ENCODE results near the gene PROCA1. TPM values are rescaled to one million over a fixed set of nuclear protein-coding genes. Genes with fewer than 3 reads are reported as not detected.

The PROCA1 gene
- total RNA-seq, 1 donor from 2014 or later = 12.5 TPM

GRCh38 chr17:28685366-28685765 lies 26.3 kb downstream of the PROCA1 start:
- Mint-ChIP-seq H3K4me3 (no peak overlapping the region), H3K27me3 (ENCODE audit: low read depth) (no peaks in the 10 kb centered on the region), H3K36me3 (ENCODE audit: low read depth) (peaks cover 38% of the 10 kb centered on the region), H3K27ac (ENCODE audit: unreplicated experiment) (no peak overlapping the region), H3K9me3 (no peaks in the 10 kb centered on the region), H3K4me1 (no peaks in the 10 kb centered on the region)
- no peak for DNase-seq (ENCODE audit: low read depth, low spot score)
- TF ChIP-seq CTCF (conservative IDR thresholded peaks at IDR 0.05) = no peak

DNA sequence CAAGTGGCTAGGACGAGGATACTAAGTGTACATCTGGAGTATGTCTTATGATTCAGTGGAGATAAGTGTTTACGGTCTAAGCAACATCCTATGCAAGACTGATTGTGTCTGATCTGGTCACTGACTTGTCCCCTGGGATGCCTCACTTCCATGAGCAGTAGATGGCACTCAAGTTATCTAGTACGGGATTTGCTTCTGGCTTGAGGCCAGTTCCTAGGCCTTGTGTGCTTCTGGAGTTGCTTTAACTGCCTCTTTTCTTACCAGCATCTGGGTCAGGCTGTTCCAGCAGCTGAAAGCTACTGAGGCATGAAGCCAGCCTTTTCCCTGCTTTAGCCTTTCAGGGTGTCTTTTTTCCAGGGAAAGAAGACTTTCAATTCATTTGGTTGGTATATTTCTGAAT lies 26.7 kb downstream of the PROCA1 start:
- Mint-ChIP-seq H3K27ac (ENCODE audit: unreplicated experiment) (no peak overlapping the region), H3K36me3 (ENCODE audit: low read depth) (peaks cover 34% of the 10 kb centered on the region), H3K4me3 (no peak overlapping the region)

GRCh38 chr17:28682655-28683054 lies 29.0 kb downstream of the PROCA1 start:
- DNase-seq (ENCODE audit: low read depth, low spot score) = no peak
- Mint-ChIP-seq H3K36me3 (ENCODE audit: low read depth) (peaks cover 18% of the 10 kb centered on the region), H3K4me1 (no peaks in the 10 kb centered on the region), H3K4me3 (no peak overlapping the region), H3K27ac (ENCODE audit: unreplicated experiment) (no peak overlapping the region), H3K9me3 (no peaks in the 10 kb centered on the region), H3K27me3 (ENCODE audit: low read depth) (no peaks in the 10 kb centered on the region)
- no peak for TF ChIP-seq CTCF (conservative IDR thresholded peaks at IDR 0.05)

More for the DNA sequence above, 26.7 kb downstream of the PROCA1 start:
- no peak for DNase-seq (ENCODE audit: low read depth, low spot score)
- no peaks in the 10 kb centered on the region for H3K4me1 Mint-ChIP-seq
- no peak for TF ChIP-seq CTCF (conservative IDR thresholded peaks at IDR 0.05)
- H3K9me3 Mint-ChIP-seq = no peaks in the 10 kb centered on the region
- no peaks in the 10 kb centered on the region for H3K27me3 Mint-ChIP-seq (ENCODE audit: low read depth)

DNA sequence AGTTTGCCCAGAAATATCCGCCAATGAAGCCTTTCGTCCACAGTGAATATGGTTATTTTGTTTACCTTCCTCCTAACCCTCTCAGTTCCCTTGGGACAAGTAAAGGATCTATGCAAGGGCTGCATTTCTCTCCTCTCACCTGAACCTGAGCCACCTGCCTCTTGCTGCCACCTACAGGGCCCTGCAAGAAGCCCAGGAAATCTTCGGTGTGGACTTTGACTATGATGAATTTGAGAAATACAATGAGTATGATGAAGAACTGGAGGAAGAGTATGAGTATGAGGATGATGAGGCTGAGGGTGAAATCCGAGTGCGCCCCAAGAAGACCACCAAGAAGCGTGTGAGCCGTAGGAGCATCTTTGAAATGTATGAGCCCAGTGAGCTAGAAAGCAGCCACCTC lies 35.7 kb downstream of the PROCA1 start:
- no peaks in the 10 kb centered on the region for H3K9me3 Mint-ChIP-seq
- no peak for TF ChIP-seq CTCF (conservative IDR thresholded peaks at IDR 0.05)
- no peaks in the 10 kb centered on the region for H3K27me3 Mint-ChIP-seq (ENCODE audit: low read depth)
- no peak overlapping the region for H3K4me3 Mint-ChIP-seq
- no peak overlapping the region for H3K27ac Mint-ChIP-seq (ENCODE audit: unreplicated experiment)
- DNase-seq (ENCODE audit: low read depth, low spot score) = no peak
- H3K36me3 Mint-ChIP-seq (ENCODE audit: low read depth) = peaks cover 13% of the 10 kb centered on the region
- H3K4me1 Mint-ChIP-seq = no peaks in the 10 kb centered on the region

DNA sequence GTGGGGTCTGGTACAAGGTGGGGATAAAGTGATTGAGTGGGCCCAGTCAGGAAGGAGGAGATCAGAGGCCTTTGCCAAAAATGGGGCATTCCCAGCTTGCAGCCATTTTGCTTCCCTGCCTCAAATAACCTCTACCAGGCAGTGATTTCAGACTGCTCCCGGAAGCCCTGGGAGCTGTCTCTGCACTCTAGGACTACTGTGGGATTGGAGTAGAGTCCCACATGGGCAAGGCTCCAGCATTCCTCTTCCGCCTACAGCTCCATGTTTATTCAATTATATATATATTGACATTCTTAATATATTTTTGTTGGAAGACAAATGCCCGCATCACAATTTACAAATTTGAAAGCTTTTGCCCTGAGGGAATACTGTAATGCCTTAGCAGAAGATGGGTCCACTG lies 36.2 kb downstream of the PROCA1 start:
- H3K36me3 Mint-ChIP-seq (ENCODE audit: low read depth) = peaks cover 13% of the 10 kb centered on the region
- no peak for TF ChIP-seq CTCF (conservative IDR thresholded peaks at IDR 0.05)
- H3K9me3 Mint-ChIP-seq = no peaks in the 10 kb centered on the region
- H3K27ac Mint-ChIP-seq (ENCODE audit: unreplicated experiment) = no peak overlapping the region
- H3K27me3 Mint-ChIP-seq (ENCODE audit: low read depth) = no peaks in the 10 kb centered on the region
- H3K4me1 Mint-ChIP-seq = no peaks in the 10 kb centered on the region
- no peak for DNase-seq (ENCODE audit: low read depth, low spot score)
- H3K4me3 Mint-ChIP-seq = no peak overlapping the region

GRCh38 chr17:28669918-28670317 lies 41.8 kb downstream of the PROCA1 start:
- Mint-ChIP-seq H3K36me3 (ENCODE audit: low read depth) (peaks cover 15% of the 10 kb centered on the region), H3K4me3 (no peak overlapping the region)
- no peak for TF ChIP-seq CTCF (conservative IDR thresholded peaks at IDR 0.05)

More at GRCh38 chr17:28669918-28670317, 41.8 kb downstream of the PROCA1 start:
- no peaks in the 10 kb centered on the region for H3K27me3 Mint-ChIP-seq (ENCODE audit: low read depth)
- peaks cover 17% of the 10 kb centered on the region for H3K4me1 Mint-ChIP-seq
- no peak for DNase-seq (ENCODE audit: low read depth, low spot score)
- no peak overlapping the region for H3K27ac Mint-ChIP-seq (ENCODE audit: unreplicated experiment)
- H3K9me3 Mint-ChIP-seq = no peaks in the 10 kb centered on the region
